HG03378 (cell line): ENCODE data around the gene POLK.
A peak's percentile ranks its signal among the peaks of the same experiment; 100 is the strongest.
"Not testable (repeated sequence)": the region's sequence is repeated elsewhere in the genome, so short reads cannot be mapped to it uniquely, and the experiment has no call there.

Experiments used
- ATAC-seq: cut with Tn5 transposase; IDR thresholded peaks from one replicate; pipeline ENCODE4 v1.9.1; 2021; ENCODE audit warnings: mild to moderate bottlenecking, moderate library complexity; ENCODE audit not compliant: unreplicated experiment

POLK gene

GRCh38 chr5:75510417-75510835 lies 1.3 kb upstream of the POLK start:
- no peak for ATAC-seq

GRCh38 chr5:75510836-75511434 lies 756 bp upstream of the POLK start:
- peak; percentile 18 for ATAC-seq

GRCh38 chr5:75512383-75513074 lies 838 bp downstream of the POLK start:
- no peak for ATAC-seq

- ATAC-seq, result no peak
Measured at GRCh38 chr5:75513841-75514240, 2.1 kb downstream of the POLK start.

DNA sequence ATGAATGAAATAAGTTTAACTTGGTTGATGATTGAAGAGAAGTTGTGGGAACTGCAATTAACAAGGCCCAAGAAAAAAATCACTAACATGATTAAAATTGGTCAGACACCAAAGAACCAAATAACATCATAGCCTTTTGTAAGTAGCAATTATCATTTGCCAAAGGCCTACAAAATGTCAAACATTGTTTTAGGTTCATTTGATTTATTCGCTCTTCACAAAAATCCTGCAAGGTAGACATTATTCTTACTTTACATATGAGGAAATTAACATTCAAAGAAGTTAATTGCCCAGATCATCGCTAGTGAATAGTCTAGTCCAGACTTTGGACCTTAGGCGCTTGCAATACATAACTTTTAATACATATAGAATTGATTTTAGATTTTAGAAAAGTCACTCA lies 2.6 kb downstream of the POLK start:
- ATAC-seq, result no peak

GRCh38 chr5:75519761-75520160 lies 8.1 kb downstream of the POLK start:
- no peak for ATAC-seq

DNA sequence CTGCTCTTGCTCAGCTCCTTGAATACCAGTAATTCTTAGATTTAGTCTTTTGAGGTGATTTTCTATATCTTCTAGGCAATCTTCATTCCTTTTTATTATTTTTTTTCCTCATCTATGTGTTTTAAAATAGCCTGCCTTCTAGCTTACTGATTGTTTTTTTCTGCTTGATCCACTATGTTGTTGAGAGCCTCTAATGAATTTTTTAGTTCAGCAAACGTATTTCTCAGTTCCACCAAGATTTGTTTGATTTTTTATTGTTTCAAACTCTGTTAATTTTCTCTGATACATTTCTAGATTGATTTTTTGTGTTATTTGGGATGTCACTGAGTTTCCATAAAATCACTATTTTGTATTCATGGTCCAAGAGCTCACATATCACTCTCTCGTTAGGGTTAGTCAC lies 9.5 kb downstream of the POLK start:
- no peak for ATAC-seq

GRCh38 chr5:75522025-75522424 lies 10.3 kb downstream of the POLK start:
- no peak for ATAC-seq

DNA sequence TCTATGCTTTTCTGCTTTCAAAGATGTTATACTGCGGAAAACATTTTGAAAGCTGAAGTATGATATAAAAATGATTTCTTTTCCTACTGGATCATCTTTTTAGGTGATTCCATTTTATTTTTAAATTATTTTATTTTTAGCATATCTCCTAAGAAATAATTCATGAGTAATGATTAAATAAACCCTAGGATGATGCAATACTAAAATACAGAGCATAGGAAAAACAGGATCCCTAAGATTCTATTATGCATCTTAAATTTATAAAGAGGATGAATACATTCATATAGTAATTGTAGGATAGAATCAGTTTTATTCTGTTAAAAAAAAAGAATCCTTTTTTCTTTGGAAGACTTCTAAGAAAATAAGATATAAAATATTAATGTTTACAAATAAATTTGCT lies 10.9 kb downstream of the POLK start:
- ATAC-seq, result no peak

GRCh38 chr5:75523275-75523674 lies 11.6 kb downstream of the POLK start:
- no peak for ATAC-seq

DNA sequence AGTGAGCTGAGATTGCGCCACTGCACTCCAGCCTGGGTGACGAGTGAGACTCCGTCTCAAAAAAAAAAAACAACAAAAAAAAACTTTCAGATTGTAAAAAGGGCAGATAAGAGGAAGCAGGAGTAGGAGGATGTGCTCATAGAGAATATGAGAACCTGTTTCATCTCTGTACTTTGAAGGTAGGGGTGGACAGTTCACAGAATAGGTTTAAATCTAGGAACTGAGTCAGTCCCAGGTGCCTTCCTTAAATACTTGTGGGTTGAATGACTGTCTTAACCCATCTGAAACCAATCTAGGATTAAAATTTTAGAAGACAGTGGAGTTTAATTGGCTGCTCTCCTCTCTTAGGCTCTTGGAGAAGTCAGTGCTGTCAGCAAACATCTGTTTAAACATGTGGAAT lies 12.4 kb downstream of the POLK start:
- ATAC-seq, result peak; percentile 84

GRCh38 chr5:75524591-75524990 lies 12.9 kb downstream of the POLK start:
- no peak for ATAC-seq

DNA sequence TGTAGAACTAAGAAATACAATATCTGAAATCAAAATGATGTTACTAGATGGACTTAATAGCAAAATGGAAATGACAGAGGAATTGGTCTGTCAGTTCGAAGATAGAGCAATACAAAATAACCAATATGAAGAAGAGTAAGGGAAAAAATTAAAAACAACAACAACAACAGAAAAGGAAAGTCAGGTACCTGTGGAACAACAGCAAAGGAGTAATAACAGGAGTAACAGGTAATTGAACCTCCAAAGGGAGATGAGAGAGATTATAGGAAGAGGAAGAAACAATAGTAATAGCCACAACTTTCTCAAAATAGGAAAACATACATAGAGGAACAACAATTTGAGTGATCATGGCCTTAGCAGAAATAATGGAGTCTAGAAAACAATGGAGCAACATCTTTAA lies 13.7 kb downstream of the POLK start:
- no peak for ATAC-seq

DNA sequence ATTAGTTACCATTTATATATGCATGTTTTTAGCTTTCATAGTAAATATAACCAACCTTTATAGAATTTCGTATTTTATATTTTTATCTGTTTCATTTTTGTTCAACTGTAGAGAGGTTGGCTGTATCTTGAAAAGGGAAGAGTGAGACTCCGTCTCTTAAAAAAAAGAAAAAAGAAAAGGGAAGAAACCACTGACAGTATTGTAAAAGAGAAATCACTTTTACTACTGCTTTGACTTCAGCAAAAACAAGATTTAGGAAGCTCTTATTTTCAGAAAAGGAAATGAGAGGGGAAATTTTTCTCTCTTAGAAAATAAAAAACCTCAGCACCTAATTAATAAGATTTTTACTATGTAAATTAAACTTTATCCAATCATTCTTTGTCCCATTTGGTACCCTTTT lies 14.4 kb downstream of the POLK start:
- ATAC-seq, result no peak

DNA sequence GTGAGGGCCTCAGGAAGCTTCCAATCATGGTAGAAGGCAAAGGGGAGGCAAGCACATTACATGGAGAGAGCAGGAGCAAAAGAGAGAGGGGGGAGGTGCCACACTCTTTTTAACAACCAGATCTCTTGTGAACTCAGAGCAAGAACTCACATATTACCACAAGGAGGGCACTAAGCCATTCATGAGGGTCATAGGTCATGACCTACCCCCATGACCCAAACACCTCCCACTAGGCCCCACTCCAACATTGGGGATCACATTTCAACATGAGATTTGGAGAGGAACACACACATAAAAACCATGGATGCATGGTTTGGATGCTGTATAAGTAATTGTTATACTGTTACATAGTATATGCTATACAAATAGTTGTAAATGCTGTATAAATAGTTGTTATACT lies 17.5 kb downstream of the POLK start:
- ATAC-seq, result no peak

GRCh38 chr5:75532190-75532589 lies 20.5 kb downstream of the POLK start:
- no peak for ATAC-seq

- not testable (repeated sequence) for ATAC-seq
Measured at GRCh38 chr5:75533716-75534115, 22.0 kb downstream of the POLK start.

DNA sequence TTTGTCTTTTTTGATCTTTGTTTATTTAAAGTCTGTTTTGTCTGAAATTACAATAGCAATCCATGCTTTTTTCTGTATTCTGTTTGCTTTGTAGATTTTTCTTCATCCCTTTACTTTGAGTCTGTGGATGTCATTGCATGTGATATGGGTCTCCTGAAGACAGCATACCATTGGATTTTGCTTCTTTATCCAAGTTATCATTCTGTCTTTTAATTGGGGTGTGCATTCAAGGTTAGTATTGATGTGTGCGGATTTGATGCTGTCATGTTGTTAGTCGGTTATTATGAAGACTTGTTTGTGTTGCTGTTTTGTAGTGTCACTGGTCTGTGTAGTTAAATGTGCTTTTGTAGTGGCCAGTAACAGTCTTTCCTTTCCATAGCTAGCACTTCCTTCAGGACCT lies 23.0 kb downstream of the POLK start:
- no peak for ATAC-seq

DNA sequence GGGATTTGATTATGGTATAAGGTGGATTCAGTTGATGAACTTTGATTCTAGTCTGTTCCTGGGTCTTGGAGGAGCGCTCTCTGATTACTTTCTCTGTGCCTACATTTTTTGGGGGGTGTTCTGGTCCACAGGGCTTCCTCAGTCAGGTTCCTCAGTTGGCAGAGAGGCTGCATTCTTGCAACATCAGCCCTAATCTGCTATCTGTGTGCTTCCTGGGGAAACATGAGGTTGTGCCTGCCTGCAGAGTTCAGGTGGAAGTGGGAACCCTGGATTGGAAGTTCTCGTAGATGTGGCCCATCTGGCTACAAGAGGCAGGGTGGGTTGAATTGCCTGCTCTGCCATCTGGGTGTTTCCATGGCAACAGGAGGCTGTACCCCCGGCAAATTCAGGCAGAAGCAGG lies 24.5 kb downstream of the POLK start:
- no peak for ATAC-seq

GRCh38 chr5:75536694-75537360 lies 25.1 kb downstream of the POLK start:
- no peak for ATAC-seq

DNA sequence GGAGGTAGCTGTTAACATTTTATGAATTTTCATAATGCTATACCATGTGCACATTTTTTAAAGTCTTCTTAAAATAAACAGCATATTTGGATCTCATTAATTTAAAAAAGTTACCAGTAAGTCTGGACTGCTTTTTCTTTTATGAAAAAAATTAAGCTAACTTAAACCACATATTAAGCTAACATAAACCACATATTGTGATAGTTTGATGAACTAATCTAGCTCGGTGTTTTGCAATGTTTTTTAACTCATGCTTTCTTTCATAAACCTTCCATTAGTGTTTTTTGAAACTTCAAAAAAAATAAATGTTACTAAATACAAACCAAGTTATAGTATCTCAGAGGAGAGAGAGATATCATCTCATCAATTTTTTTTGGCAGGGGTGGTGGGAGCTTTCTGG lies 26.5 kb downstream of the POLK start:
- ATAC-seq, result no peak

DNA sequence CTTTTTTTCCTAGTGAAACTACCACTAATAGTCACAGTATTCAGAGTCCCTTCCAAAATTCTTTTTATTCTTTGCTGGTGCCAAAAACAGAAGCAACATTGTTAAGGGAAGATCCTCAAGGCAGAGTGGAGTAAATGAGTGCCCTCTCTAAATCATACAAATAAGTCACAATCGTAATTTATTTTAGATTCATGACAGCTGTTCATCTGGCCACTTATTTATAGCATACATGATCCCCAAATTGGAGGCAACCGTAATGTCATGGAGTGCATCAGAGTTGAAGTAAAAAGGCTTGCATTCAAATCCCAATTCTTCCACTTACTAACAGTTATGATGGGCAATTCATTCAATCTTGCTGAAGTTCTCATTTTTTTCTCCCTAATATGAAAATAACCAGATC lies 33.4 kb downstream of the POLK start:
- no peak for ATAC-seq
